ENCODE measurements around the gene RGL1. TPM values are rescaled to one million over a fixed set of nuclear protein-coding genes. Genes with fewer than 3 reads are reported as not detected.

The RGL1 gene
- total RNA-seq, 1 donor, result 1.5 TPM

- Histone ChIP-seq H3K27me3 (ENCODE audit: insufficient read depth, low read length) (no peaks in the 10 kb centered on the region), H3K4me3 (ENCODE audit: low read length) (no peak overlapping the region), H3K9me3 (ENCODE audit: low read depth, low read length) (no peaks in the 10 kb centered on the region), H3K4me1 (ENCODE audit: insufficient read depth, low read length) (no peaks in the 10 kb centered on the region)
These were observed 161.6 kb downstream of the RGL1 start for GRCh38 chr1:183966487-183966886.

- no peaks in the 10 kb centered on the region for H3K9me3 ChIP-seq (ENCODE audit: low read depth, low read length)
- no peaks in the 10 kb centered on the region for H3K4me1 ChIP-seq (ENCODE audit: insufficient read depth, low read length)
- H3K27me3 ChIP-seq (ENCODE audit: insufficient read depth, low read length), result no peaks in the 10 kb centered on the region
These were observed 163.0 kb downstream of the RGL1 start for GRCh38 chr1:183967914-183968313.

GRCh38 chr1:183968386-183968785 is 163.5 kb downstream of the RGL1 start:
- no peaks in the 10 kb centered on the region for H3K4me1 ChIP-seq (ENCODE audit: insufficient read depth, low read length)
- H3K27me3 ChIP-seq (ENCODE audit: insufficient read depth, low read length), result no peaks in the 10 kb centered on the region

More at GRCh38 chr1:183967914-183968313, 163.0 kb downstream of the RGL1 start:
- H3K4me3 ChIP-seq (ENCODE audit: low read length), result no peak overlapping the region

GRCh38 chr1:183970516-183971300 is 165.8 kb downstream of the RGL1 start:
- Histone ChIP-seq H3K4me3 (ENCODE audit: low read length) (no peak overlapping the region), H3K9me3 (ENCODE audit: low read depth, low read length) (no peaks in the 10 kb centered on the region), H3K4me1 (ENCODE audit: insufficient read depth, low read length) (no peaks in the 10 kb centered on the region), H3K27me3 (ENCODE audit: insufficient read depth, low read length) (no peaks in the 10 kb centered on the region)

More at GRCh38 chr1:183968386-183968785, 163.5 kb downstream of the RGL1 start:
- Histone ChIP-seq H3K4me3 (ENCODE audit: low read length) (no peak overlapping the region), H3K9me3 (ENCODE audit: low read depth, low read length) (no peaks in the 10 kb centered on the region)

GRCh38 chr1:183975651-183976050 is 170.7 kb downstream of the RGL1 start:
- Histone ChIP-seq H3K27me3 (ENCODE audit: insufficient read depth, low read length) (no peaks in the 10 kb centered on the region), H3K4me1 (ENCODE audit: insufficient read depth, low read length) (no peaks in the 10 kb centered on the region), H3K9me3 (ENCODE audit: low read depth, low read length) (no peaks in the 10 kb centered on the region), H3K4me3 (ENCODE audit: low read length) (no peak overlapping the region)

GRCh38 chr1:183977717-183978116 is 172.8 kb downstream of the RGL1 start:
- H3K4me3 ChIP-seq (ENCODE audit: low read length), result no peak overlapping the region
- no peaks in the 10 kb centered on the region for H3K4me1 ChIP-seq (ENCODE audit: insufficient read depth, low read length)
- H3K9me3 ChIP-seq (ENCODE audit: low read depth, low read length), result no peaks in the 10 kb centered on the region
- no peaks in the 10 kb centered on the region for H3K27me3 ChIP-seq (ENCODE audit: insufficient read depth, low read length)

Other genes starting within 250 kb of the RGL1 start
- 184 TPM for gene NCF2, start 214.7 kb upstream of the RGL1 start, total RNA-seq
- gene ARPC5, start 169.3 kb upstream of the RGL1 start, total RNA-seq, result 63.4 TPM
- gene APOBEC4, start 151.8 kb upstream of the RGL1 start, total RNA-seq, result 0.10 TPM
- gene COLGALT2, start 232.6 kb downstream of the RGL1 start, total RNA-seq, result 0.84 TPM
- gene TSEN15, start 246.6 kb downstream of the RGL1 start, total RNA-seq, result 23.2 TPM

Measured in mononuclear cell (primary cell).